Kidney (tissue), 14 donors: Measurements from ENCODE around the gene CARNS1. TPM values are rescaled to one million over a fixed set of nuclear protein-coding genes. Genes with fewer than 3 reads are reported as not detected.

Source experiments
- DNase-seq, 5 donors: peaks; one replicate each; pipeline ENCODE4 v3.0.0-alpha.2; 2013 to 2020
- FAIRE-seq: peaks from 2 replicates; lab custom pipeline; 2012; peaks lifted over from hg19 to GRCh38; lab: Jason Lieb, UNC
- H3K27ac ChIP-seq, 2 donors: one replicate each; pipeline ENCODE4 v1.7.0; 2013; ENCODE audit warnings: low read depth in 2 of 2, low read length in 2 of 2, inconsistent platforms in 1 of 2
- H3K27me3 ChIP-seq: one replicate; pipeline ENCODE4 v1.7.1; 2013; ENCODE audit warnings: low read length, inconsistent platforms; ENCODE audit not compliant: control insufficient read depth, insufficient read depth
- H3K36me3 ChIP-seq, 3 donors: one replicate each; pipeline versions ENCODE4 v1.7.0 to v1.7.1; 2013; ENCODE audit warnings: low read length in 3 of 3, control low read depth in 1 of 3, inconsistent platforms in 1 of 3; ENCODE audit not compliant: insufficient read depth in 3 of 3, control insufficient read depth in 2 of 3
- H3K4me1 ChIP-seq, 3 donors: one replicate each; pipeline versions ENCODE4 v1.7.0 to v1.7.1; 2013; ENCODE audit warnings: low read length in 3 of 3, inconsistent platforms in 1 of 3, low read depth in 1 of 3; ENCODE audit not compliant: control insufficient read depth in 2 of 3, insufficient read depth in 2 of 3
- H3K4me3 ChIP-seq, 3 donors: one replicate each; pipeline versions ENCODE4 v1.7.0 to v1.8.1; 2013; ENCODE audit warnings: low read length in 3 of 3, control low read depth in 1 of 3, inconsistent platforms in 1 of 3
- H3K9ac ChIP-seq, 3 donors: one replicate each; pipeline versions ENCODE4 v1.7.0 to v1.7.1; 2013; ENCODE audit warnings: low read length in 3 of 3, control low read depth in 1 of 3, inconsistent platforms in 1 of 3
- H3K9me3 ChIP-seq, 3 donors: one replicate each; pipeline versions ENCODE4 v1.7.0 to v1.7.1; 2013; ENCODE audit warnings: low read length in 3 of 3, control low read depth in 1 of 3, inconsistent platforms in 1 of 3; ENCODE audit not compliant: control insufficient read depth in 2 of 3, insufficient read depth in 1 of 3
- intact Hi-C: fragments of 100-400 bp; cut with DNase I; formaldehyde crosslinking; loops from one replicate; pipeline ENCODE4 v1.11.1; 2022
- polyA plus RNA-seq: library from polyadenylated mRNA; stranded (reverse); fragments of 350-450 nt; fragmentation: Illumina TruSeq; extraction: RNeasy Lipid Tissue Mini Kit (QIAGEN cat#74804); gene quantifications from one replicate; pipeline ENCODE4 v1.2.3, GENCODE V29; 2014; ENCODE audit warnings: low read depth, low replicate concordance; ENCODE audit not compliant: insufficient read depth
- total RNA-seq: library from RNA; stranded (reverse); fragmentation: NEBNext Ultra II Directional; extraction: Animal tissue kit (Norgen Biotek cat#: 25700); gene quantifications from one replicate; pipeline ENCODE4 v1.2.1, GENCODE V29; 2021
- TF ChIP-seq, protein P1 (sequence below): IDR thresholded peaks from 3 replicates; pipeline ENCODE4 v1.5.1; 2012; ENCODE audit warnings: mild to moderate bottlenecking, moderate library complexity, borderline replicate concordance; ENCODE audit not compliant: insufficient read depth; ENCODE audit errors: extremely low read depth
- donor health status: control.
- donor health status: control.
- donor health status: control.
- donor health status: control.
- donor health status: control.
- donor health status: DM: yes; HTN: yes; CAD: no.
- donor health status: Normal renal cell carcinoma (clear cell type).

The CARNS1 gene
- total and polyA plus RNA-seq, 2 donors from 2014 or later = 0.80 to 1.7 TPM

DNA sequence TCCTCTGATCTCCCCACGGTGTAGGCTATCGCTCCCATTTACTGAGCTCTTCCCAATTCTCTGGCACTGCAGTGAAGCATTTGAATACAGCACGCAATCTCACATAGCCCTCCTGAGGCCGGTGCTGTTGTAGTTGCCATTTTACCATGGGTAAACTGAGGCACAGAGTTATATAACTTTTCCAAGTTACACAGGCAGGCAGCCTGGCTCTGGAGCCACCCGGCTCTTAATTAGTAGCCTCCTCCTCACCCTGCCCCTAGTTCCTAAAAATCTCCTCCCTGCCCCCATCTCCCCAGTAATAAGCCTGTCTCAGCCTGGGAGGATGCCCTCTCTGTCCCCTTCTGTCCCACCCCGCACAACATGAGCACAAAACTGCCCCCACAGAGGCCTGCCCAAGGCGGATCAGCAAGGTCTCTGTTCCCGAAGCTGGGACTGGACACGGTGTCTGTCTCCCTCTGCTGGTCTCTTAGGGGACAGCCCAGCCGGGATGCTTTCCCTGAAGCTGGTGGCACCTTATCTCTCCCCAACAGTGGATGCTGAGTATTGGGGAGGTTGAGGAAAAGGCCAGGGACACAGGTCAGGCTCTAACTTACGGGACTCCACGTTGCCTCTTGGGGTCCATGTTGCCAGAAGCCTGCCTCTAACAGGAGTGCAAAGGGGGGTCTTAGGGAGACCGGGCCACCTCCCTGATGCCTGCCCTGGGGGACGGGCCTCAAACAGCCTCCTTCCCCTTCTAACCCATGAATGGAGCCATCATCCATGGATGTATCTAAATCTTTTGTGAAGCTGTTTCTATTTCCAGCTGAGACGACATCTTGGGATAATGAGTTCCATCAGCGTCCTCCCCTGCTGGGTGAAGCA, 33.0 kb upstream of the CARNS1 start:
- Histone ChIP-seq H3K4me3 (no peak overlapping the region), H3K9ac (no peak overlapping the region), H3K27ac (no peak overlapping the region), H3K9me3 (no peaks in the 10 kb centered on the region), H3K4me1 (peaks cover 0 to 5% (median 0%) of the 10 kb centered on the region in 3 donors), H3K36me3 (no peaks in the 10 kb centered on the region), H3K27me3 (no peaks in the 10 kb centered on the region)
- TF ChIP-seq, protein P1, sequence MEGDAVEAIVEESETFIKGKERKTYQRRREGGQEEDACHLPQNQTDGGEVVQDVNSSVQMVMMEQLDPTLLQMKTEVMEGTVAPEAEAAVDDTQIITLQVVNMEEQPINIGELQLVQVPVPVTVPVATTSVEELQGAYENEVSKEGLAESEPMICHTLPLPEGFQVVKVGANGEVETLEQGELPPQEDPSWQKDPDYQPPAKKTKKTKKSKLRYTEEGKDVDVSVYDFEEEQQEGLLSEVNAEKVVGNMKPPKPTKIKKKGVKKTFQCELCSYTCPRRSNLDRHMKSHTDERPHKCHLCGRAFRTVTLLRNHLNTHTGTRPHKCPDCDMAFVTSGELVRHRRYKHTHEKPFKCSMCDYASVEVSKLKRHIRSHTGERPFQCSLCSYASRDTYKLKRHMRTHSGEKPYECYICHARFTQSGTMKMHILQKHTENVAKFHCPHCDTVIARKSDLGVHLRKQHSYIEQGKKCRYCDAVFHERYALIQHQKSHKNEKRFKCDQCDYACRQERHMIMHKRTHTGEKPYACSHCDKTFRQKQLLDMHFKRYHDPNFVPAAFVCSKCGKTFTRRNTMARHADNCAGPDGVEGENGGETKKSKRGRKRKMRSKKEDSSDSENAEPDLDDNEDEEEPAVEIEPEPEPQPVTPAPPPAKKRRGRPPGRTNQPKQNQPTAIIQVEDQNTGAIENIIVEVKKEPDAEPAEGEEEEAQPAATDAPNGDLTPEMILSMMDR = peak; percentile 98
- FAIRE-seq (no peak), DNase-seq (peak; percentile 77 to 89 (median 87))
- intact Hi-C loops = loop anchor here (5.0 kb wide), 1 partner anchor 35 kb away; no protein-coding TSS in a partner anchor

DNA sequence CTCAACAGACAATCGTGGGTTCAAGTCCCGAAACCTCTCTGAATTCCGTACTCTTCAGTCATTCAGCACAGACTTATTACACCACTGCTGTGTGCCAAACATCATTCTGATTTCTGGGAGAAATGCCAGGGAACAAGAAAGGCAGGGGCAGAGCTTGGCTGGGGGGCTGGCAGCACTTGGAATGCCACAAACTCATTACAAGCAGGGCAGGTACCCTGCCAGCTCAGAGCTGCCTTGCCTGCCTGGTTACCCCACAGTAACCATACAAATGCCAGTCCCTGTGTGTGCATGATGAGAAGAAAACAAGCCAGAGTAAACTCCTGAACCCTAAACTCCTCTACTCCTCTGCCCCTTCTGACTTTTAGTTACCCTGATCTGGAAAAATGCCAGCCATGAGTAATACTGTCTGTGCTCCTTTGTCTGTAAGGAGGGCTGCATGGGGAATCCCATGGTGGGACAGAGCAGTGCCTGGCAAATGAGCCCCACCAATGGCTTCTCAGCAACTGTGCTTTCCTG, 30.6 kb upstream of the CARNS1 start:
- Histone ChIP-seq H3K27ac (no peak overlapping the region), H3K9me3 (no peaks in the 10 kb centered on the region), H3K4me3 (no peak overlapping the region), H3K27me3 (no peaks in the 10 kb centered on the region), H3K36me3 (no peaks in the 10 kb centered on the region), H3K9ac (no peak overlapping the region), H3K4me1 (peaks cover 0 to 7% (median 0%) of the 10 kb centered on the region in 3 donors)
- peak in 1 of 5 donors; percentile 85 for DNase-seq
- no peak for FAIRE-seq
- intact Hi-C loops = loop anchor here (5.0 kb wide), 1 partner anchor 38 kb away; no protein-coding TSS in a partner anchor
- TF ChIP-seq, protein P1 = no peak

DNA sequence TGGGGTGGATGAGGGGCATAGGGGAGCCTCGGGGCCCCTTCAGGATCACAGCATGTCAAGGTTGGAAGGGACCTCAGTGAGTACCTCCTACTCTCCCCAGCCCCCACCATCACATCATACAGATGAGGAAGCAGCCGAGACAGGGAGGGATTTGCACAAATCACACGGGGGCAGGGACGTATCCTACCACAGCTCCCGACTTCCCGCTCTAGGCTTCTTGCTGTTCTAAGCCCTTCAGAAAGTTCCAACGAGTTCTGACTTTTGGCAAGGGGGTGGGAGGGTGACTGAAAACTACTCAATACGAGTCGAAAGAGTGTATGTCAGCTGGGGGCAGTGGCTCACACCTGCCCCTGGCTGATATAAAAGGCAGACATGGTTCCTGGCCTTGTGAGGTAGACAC, 28.4 kb upstream of the CARNS1 start:
- Histone ChIP-seq H3K4me1 (peaks cover 0 to 7% (median 0%) of the 10 kb centered on the region in 3 donors), H3K9me3 (no peaks in the 10 kb centered on the region), H3K27me3 (no peaks in the 10 kb centered on the region), H3K27ac (no peak overlapping the region), H3K4me3 (no peak overlapping the region), H3K9ac (no peak overlapping the region), H3K36me3 (no peaks in the 10 kb centered on the region)
- FAIRE-seq = no peak
- TF ChIP-seq, protein P1 = no peak
- intact Hi-C loops = no loop called here
- DNase-seq = no peak
